ENCODE results near the gene ZNF518A. TPM values are rescaled to one million over a fixed set of nuclear protein-coding genes. Genes with fewer than 3 reads are reported as not detected.
A peak's percentile ranks its signal among the peaks of the same experiment; 100 is the strongest.

The ZNF518A gene
- total and polyA plus RNA-seq, 2 of the 13 experiments (the other 11 are each of a cell fraction or from before 2014, with no cell fraction given), result 21.7 to 37.1 TPM

DNA sequence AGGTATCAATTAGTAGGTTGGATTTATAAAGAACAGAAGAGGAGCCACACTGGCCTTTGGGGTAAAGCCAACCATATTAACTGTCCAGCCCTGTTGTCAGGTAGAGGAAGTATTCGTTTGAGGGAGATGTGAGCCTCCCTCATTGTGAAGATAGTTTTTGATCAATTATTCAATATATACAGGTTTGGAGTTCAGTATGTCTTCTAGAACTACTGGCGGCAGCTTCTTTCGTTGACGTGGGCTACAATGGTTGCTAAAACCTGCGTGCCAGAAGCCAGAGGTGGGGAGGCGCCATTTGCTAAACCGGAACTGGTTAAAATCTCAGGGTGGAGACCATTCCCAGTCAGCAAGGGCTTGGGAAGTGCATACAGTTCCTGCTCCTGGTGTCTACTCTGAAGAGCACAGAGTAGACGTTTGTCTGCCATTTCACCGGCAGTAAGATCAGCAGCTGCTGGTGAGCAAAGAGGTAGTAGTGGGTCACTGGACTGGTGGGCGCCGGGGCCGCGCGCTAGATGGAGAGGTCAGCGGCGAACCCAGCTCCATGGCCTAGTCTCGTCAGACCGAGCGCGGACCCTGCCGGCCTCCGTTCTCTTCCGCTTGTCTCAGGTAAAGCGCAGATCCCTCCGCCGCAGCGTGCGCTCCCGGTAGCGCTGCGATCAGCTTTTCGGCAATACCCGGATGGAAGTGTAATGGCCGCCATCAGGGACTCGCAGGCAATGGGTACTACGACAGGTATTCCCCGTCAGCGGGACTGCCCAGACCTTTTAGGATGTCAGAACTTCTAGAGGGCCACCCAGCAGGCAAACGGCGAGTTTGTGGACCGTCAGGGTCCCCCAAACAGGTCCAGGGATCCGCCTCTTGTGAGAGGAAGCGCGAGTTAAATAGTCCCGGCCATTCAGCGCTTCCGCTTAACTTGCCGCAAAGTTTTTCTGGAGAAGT lies at the start of gene ZNF518A (continued):
- 0 out of 2 replicates have a peak, but pooled peaks have one; percentile 31 for TF ChIP-seq ZNF44 (CRISPR knock-in tag; IDR thresholded peaks at IDR 0.05)
- peak; percentile 46; the same call in 1 of the 2 replicates for TF ChIP-seq ZNF484 (CRISPR knock-in tag; IDR thresholded peaks at IDR 0.05; ENCODE audit: borderline replicate concordance, low read depth)
- TF ChIP-seq HNF4G (IDR thresholded peaks at IDR 0.05; ENCODE audit: borderline replicate concordance, low read depth, low read length), result peak; percentile 54
- no peak for TF ChIP-seq HNF4G (CRISPR knock-in tag; IDR thresholded peaks at IDR 0.05; ENCODE audit: borderline replicate concordance, low read depth)
- TF ChIP-seq, protein P1, sequence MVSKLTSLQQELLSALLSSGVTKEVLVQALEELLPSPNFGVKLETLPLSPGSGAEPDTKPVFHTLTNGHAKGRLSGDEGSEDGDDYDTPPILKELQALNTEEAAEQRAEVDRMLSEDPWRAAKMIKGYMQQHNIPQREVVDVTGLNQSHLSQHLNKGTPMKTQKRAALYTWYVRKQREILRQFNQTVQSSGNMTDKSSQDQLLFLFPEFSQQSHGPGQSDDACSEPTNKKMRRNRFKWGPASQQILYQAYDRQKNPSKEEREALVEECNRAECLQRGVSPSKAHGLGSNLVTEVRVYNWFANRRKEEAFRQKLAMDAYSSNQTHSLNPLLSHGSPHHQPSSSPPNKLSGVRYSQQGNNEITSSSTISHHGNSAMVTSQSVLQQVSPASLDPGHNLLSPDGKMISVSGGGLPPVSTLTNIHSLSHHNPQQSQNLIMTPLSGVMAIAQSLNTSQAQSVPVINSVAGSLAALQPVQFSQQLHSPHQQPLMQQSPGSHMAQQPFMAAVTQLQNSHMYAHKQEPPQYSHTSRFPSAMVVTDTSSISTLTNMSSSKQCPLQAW (CRISPR knock-in tag; IDR thresholded peaks at IDR 0.05), result peak; percentile 78
- TF ChIP-seq ZEB1 (IDR thresholded peaks at IDR 0.05; ENCODE audit: insufficient replicate concordance, low read depth), result peak; percentile 96
- peak; percentile 44 for TF ChIP-seq ZNF792 (CRISPR knock-in tag; IDR thresholded peaks at IDR 0.05)
- TF ChIP-seq, protein P2, sequence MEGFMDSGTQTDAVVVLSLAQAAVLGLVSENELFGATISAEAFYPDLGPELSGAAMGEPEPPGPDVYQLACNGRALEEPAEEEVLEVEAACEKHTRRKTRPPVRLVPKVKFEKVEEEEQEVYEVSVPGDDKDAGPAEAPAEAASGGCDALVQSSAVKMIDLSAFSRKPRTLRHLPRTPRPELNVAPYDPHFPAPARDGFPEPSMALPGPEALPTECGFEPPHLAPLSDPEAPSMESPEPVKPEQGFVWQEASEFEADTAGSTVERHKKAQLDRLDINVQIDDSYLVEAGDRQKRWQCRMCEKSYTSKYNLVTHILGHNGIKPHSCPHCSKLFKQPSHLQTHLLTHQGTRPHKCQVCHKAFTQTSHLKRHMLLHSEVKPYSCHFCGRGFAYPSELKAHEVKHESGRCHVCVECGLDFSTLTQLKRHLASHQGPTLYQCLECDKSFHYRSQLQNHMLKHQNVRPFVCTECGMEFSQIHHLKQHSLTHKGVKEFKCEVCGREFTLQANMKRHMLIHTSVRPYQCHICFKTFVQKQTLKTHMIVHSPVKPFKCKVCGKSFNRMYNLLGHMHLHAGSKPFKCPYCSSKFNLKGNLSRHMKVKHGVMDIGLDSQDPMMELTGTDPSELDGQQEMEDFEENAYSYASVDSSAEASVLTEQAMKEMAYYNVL (CRISPR knock-in tag; IDR thresholded peaks at IDR 0.05; ENCODE audit: borderline replicate concordance), result no peak
- TF ChIP-seq NR2C2 (CRISPR knock-in tag; IDR thresholded peaks at IDR 0.05; ENCODE audit: borderline replicate concordance), result peak; percentile 89
- TF ChIP-seq SRY (CRISPR knock-in tag; IDR thresholded peaks at IDR 0.05), result peak; percentile 55; the same call in 1 of the 2 replicates
- TF ChIP-seq ZKSCAN1 (IDR thresholded peaks at IDR 0.05; ENCODE audit: low read length), result peak; percentile 9; the same call in 1 of the 2 replicates
- TF ChIP-seq CHD2 (IDR thresholded peaks at IDR 0.05; ENCODE audit: low read depth, low read length), result peak; percentile 85
- TF ChIP-seq, protein P3, sequence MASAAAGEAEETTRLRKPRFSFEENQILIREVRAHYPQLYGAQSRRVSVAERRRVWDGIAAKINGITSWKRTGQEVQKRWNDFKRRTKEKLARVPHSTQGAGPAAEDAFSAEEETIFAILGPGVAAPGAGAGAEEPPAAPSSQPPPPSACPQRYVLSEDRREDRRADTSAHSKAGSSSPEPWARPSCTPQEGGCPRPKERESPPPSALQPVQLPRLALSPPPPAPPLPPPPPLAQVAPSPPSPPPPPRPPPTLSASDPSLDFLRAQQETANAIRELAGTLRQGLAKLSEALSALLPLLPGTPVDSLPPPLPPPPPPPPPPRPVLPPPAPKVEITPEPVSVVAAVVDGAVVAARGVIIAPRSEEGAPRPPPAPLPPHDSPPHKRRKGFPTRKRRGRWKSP (CRISPR knock-in tag; IDR thresholded peaks at IDR 0.05), result peak; percentile 94
- TF ChIP-seq KLF6 (CRISPR knock-in tag; IDR thresholded peaks at IDR 0.05), result peak; percentile 46; the same call in 1 of the 2 replicates
- peak; percentile 42; the same call in 1 of the 2 replicates for TF ChIP-seq ZNF678 (CRISPR knock-in tag; IDR thresholded peaks at IDR 0.05)
- TF ChIP-seq POLR2AphosphoS5 (IDR thresholded peaks at IDR 0.05; ENCODE audit: low read depth, low read length), result peak; percentile 79
- peak; percentile 64 for TF ChIP-seq TAF15 (IDR thresholded peaks at IDR 0.05; ENCODE audit: low read depth, low read length, poor library complexity, severe bottlenecking)
- TF ChIP-seq HDAC2 (CRISPR knock-in tag; IDR thresholded peaks at IDR 0.05), result peak; percentile 73; the same call in 1 of the 2 replicates
- peak; percentile 59; the same call in 1 of the 2 replicates for TF ChIP-seq NFYB (CRISPR knock-in tag; IDR thresholded peaks at IDR 0.05)
- no peak for TF ChIP-seq TCF7 (IDR thresholded peaks at IDR 0.05; ENCODE audit: low read depth)
- TF ChIP-seq NR1H2 (CRISPR knock-in tag; IDR thresholded peaks at IDR 0.05; ENCODE audit: borderline replicate concordance, low read depth), result no peak
- TF ChIP-seq, protein P4, sequence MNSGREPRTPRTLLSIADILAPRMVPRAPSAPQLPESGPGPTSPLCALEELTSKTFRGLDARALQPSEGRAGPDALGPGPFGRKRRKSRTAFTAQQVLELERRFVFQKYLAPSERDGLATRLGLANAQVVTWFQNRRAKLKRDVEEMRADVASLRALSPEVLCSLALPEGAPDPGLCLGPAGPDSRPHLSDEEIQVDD (CRISPR knock-in tag; IDR thresholded peaks at IDR 0.05; ENCODE audit: borderline replicate concordance), result peak; percentile 25; the same call in 1 of the 2 replicates
- 0 out of 2 replicates have a peak, but pooled peaks have one; percentile 73 for TF ChIP-seq THYN1 (CRISPR knock-in tag; IDR thresholded peaks at IDR 0.05; ENCODE audit: borderline replicate concordance, low read depth)
- TF ChIP-seq YEATS2 (CRISPR knock-in tag; IDR thresholded peaks at IDR 0.05; ENCODE audit: borderline replicate concordance), result peak; percentile 90
- 0 out of 2 replicates have a peak, but pooled peaks have one; percentile 37 for TF ChIP-seq HNRNPL (IDR thresholded peaks at IDR 0.05; ENCODE audit: low read depth, low read length)
